ENCODE results near the gene LAS1L.
A peak's percentile ranks its signal among the peaks of the same experiment; 100 is the strongest.
"Not testable (repeated sequence)": the region's sequence is repeated elsewhere in the genome, so short reads cannot be mapped to it uniquely, and the experiment has no call there.

The LAS1L gene

GRCh38 chrX:65536291-65536690 lies 1.7 kb upstream of the LAS1L start:
- no peak overlapping the region for H3K4me3 ChIP-seq (ENCODE audit: low read depth, low read length)
- TF ChIP-seq CTCF (IDR thresholded peaks at IDR 0.05; ENCODE audit: borderline replicate concordance, insufficient read depth, low read depth, low read length): no peak

GRCh38 chrX:65532016-65532415 lies 2.6 kb downstream of the LAS1L start:
- no peak overlapping the region for H3K4me3 ChIP-seq (ENCODE audit: low read depth, low read length)
- TF ChIP-seq CTCF (IDR thresholded peaks at IDR 0.05; ENCODE audit: borderline replicate concordance, insufficient read depth, low read depth, low read length): no peak

- no peak overlapping the region for H3K4me3 ChIP-seq (ENCODE audit: low read depth, low read length)
- TF ChIP-seq CTCF (IDR thresholded peaks at IDR 0.05; ENCODE audit: borderline replicate concordance, insufficient read depth, low read depth, low read length): peak; percentile 100
Observed at GRCh38 chrX:65528705-65529340, 5.8 kb downstream of the LAS1L start.

GRCh38 chrX:65528293-65528692 lies 6.3 kb downstream of the LAS1L start:
- TF ChIP-seq CTCF (IDR thresholded peaks at IDR 0.05; ENCODE audit: borderline replicate concordance, insufficient read depth, low read depth, low read length): no peak
- no peak overlapping the region for H3K4me3 ChIP-seq (ENCODE audit: low read depth, low read length)

- TF ChIP-seq CTCF (IDR thresholded peaks at IDR 0.05; ENCODE audit: borderline replicate concordance, insufficient read depth, low read depth, low read length): no peak
Observed at GRCh38 chrX:65524139-65524538, 10.4 kb downstream of the LAS1L start.

GRCh38 chrX:65522739-65523372 lies 11.7 kb downstream of the LAS1L start:
- H3K4me3 ChIP-seq (ENCODE audit: low read depth, low read length): no peak overlapping the region
- TF ChIP-seq CTCF (IDR thresholded peaks at IDR 0.05; ENCODE audit: borderline replicate concordance, insufficient read depth, low read depth, low read length): no peak

More at GRCh38 chrX:65524139-65524538, 10.4 kb downstream of the LAS1L start:
- H3K4me3 ChIP-seq (ENCODE audit: low read depth, low read length): no peak overlapping the region

- not testable (repeated sequence) for H3K4me3 ChIP-seq (ENCODE audit: low read depth, low read length)
Observed at GRCh38 chrX:65519530-65519929, 15.1 kb downstream of the LAS1L start.

- not testable (repeated sequence) for H3K4me3 ChIP-seq (ENCODE audit: low read depth, low read length)
Observed at GRCh38 chrX:65518980-65519379, 15.6 kb downstream of the LAS1L start.

Measured in GM12875 (cell line).